HCT116 (cell line): ENCODE results near the gene CHRDL1. TPM values are rescaled to one million over a fixed set of nuclear protein-coding genes. Genes with fewer than 3 reads are reported as not detected.

Experiments used
- ATAC-seq: fragments of 200-7000 bp; cut with Tn5 transposase; 2 replicates; pipeline ENCODE4 v1.9.1; 2020; ENCODE audit warnings: mild to moderate bottlenecking, moderate library complexity
- BruUV-seq: library from RNA; stranded (reverse); fragments of 400-500 nt; replicated peaks from 2 replicates; lab custom pipeline; 2021; lab: Mats Ljungman, UMichigan
- CTCF ChIA-PET: fragments of 300-600 bp; sonication (Branson Sonifier 250); formaldehyde crosslinking; loops from one replicate; lab custom pipeline; 2021; ENCODE audit warnings: antibody characterized with exemption; lab: Charles Lee
- POLR2A ChIA-PET: fragments of 300-600, 350-600 bp; sonication (Branson Sonifier 250); formaldehyde crosslinking; loops from one replicate; lab custom pipeline; 2021; ENCODE audit warnings: antibody characterized with exemption; lab: Charles Lee
- RAD21 ChIA-PET, 2 experiments: fragments of 300-600 bp; sonication (Branson Sonifier 250); formaldehyde crosslinking; loops; one replicate each; lab custom pipeline; 2023; ENCODE audit warnings: low total read pairs in 2 of 2; ENCODE audit not compliant: uncharacterized antibody in 2 of 2, unreplicated experiment in 2 of 2, low non-redundant PET in 1 of 2; lab: Charles Lee
- DNase-seq: peaks from one replicate; pipeline ENCODE4 v3.0.0-alpha.2; 2010; ENCODE audit warnings: low read depth, low spot score
- H2AFZ ChIP-seq: fragments of 200-600 bp; shearing (Covaris generic), sonication (generic); 2 replicates; pipeline ENCODE4 v1.6.1; 2017; ENCODE audit warnings: low read depth, mixed run types, mixed read lengths, antibody characterized with exemption, low read length; ENCODE audit not compliant: poor library complexity, severe bottlenecking
- H3K27ac ChIP-seq: 2 replicates; pipeline ENCODE4 v1.5.1; 2012; ENCODE audit warnings: low read depth, low read length
- H3K27me3 ChIP-seq: fragments of 200-600 bp; sonication (generic); 2 replicates; pipeline ENCODE4 v1.6.1; 2016; ENCODE audit warnings: mixed run types, low read length, mixed read lengths; ENCODE audit not compliant: insufficient read depth
- H3K36me3 ChIP-seq, 2 experiments: fragments of 200-500 bp in 1 of 2; fragments of 200-600 bp in 1 of 2; sonication (Bioruptor generic) in 1 of 2; sonication (generic) in 1 of 2; 2 replicates each; pipeline versions ENCODE4 v1.5.1 to v1.6.1; 2014 to 2016; ENCODE audit warnings: low read length in 2 of 2, inconsistent platforms in 1 of 2, mixed read lengths in 1 of 2, mixed run types in 1 of 2; ENCODE audit not compliant: insufficient read depth in 2 of 2, control insufficient read depth in 1 of 2
- H3K4me1 ChIP-seq, 2 experiments: fragments of 200-600 bp in 1 of 2; sonication (generic) in 1 of 2; 2 replicates each; pipeline versions ENCODE4 v1.5.1 to v1.6.1; 2012 to 2017; ENCODE audit warnings: low read length in 2 of 2, inconsistent platforms in 1 of 2, mild to moderate bottlenecking in 1 of 2, mixed read lengths in 1 of 2, mixed run types in 1 of 2, moderate library complexity in 1 of 2; ENCODE audit not compliant: insufficient read depth in 2 of 2, control insufficient read depth in 1 of 2
- H3K4me2 ChIP-seq: fragments of 200-600 bp; sonication (generic); 2 replicates; pipeline ENCODE4 v1.6.1; 2017; ENCODE audit warnings: mixed run types, low read length, mixed read lengths
- H3K4me3 ChIP-seq, 2 experiments: fragments of 200-600 bp in 1 of 2; sonication (generic) in 1 of 2; replicated peaks in 1 of 2; 2 replicates each; pipeline ENCODE4 v1.5.1; 2011 to 2016; ENCODE audit warnings: low read length in 2 of 2, control low read depth in 1 of 2, low read depth in 1 of 2, mild to moderate bottlenecking in 1 of 2, mixed read lengths in 1 of 2, mixed run types in 1 of 2
- H3K79me2 ChIP-seq: fragments of 200-600 bp; sonication (generic); 2 replicates; pipeline ENCODE4 v1.6.1; 2017; ENCODE audit warnings: mild to moderate bottlenecking, mixed run types, low read length, moderate library complexity, mixed read lengths; ENCODE audit not compliant: insufficient read depth
- H3K9ac ChIP-seq: fragments of 200-600 bp; sonication (generic); 2 replicates; pipeline ENCODE4 v1.6.1; 2016; ENCODE audit warnings: low read length, mixed read lengths
- H3K9me2 ChIP-seq: fragments of 200-600 bp; sonication (generic), shearing (Covaris generic); 2 replicates; pipeline ENCODE4 v1.6.1; 2017; ENCODE audit warnings: mixed run types, mild to moderate bottlenecking, moderate library complexity; ENCODE audit not compliant: insufficient read depth
- H3K9me3 ChIP-seq, 2 experiments: fragments of 200-500 bp in 1 of 2; fragments of 200-600 bp in 1 of 2; sonication (Bioruptor generic) in 1 of 2; sonication (generic) in 1 of 2; 2 replicates each; pipeline ENCODE4 v1.6.1; 2014 to 2017; ENCODE audit warnings: low read length in 2 of 2, mixed read lengths in 2 of 2, inconsistent platforms in 1 of 2, low read depth in 1 of 2, mild to moderate bottlenecking in 1 of 2, mixed run types in 1 of 2, moderate library complexity in 1 of 2; ENCODE audit not compliant: control insufficient read depth in 1 of 2, insufficient read depth in 1 of 2
- H4K20me1 ChIP-seq: fragments of 200-600 bp; sonication (generic), shearing (Covaris generic); 2 replicates; pipeline ENCODE4 v1.6.1; 2017; ENCODE audit warnings: mixed run types, mild to moderate bottlenecking, moderate library complexity; ENCODE audit not compliant: insufficient read depth
- CBX3 ChIP-seq: IDR thresholded peaks from 2 replicates; pipeline ENCODE4 v1.6.1; 2012; ENCODE audit warnings: low read depth
- CEBPB ChIP-seq: IDR thresholded peaks from 2 replicates; pipeline ENCODE4 v1.6.1; 2012; ENCODE audit warnings: low read depth
- EGR1 ChIP-seq: IDR thresholded peaks from 2 replicates; pipeline ENCODE4 v1.6.1; 2012; ENCODE audit warnings: low read depth
- ELF1 ChIP-seq: IDR thresholded peaks from 2 replicates; pipeline ENCODE4 v1.6.1; 2012; ENCODE audit warnings: low read depth, borderline replicate concordance
- EZH2 ChIP-seq: fragments of 200-600 bp; sonication (generic); IDR thresholded peaks from 2 replicates; pipeline ENCODE4 v1.6.1; 2017; ENCODE audit warnings: antibody characterized with exemption, mixed run types
- EZH2phosphoT487 ChIP-seq: fragments of 200-600 bp; IDR thresholded peaks from 2 replicates; pipeline ENCODE4 v1.6.1; 2018; ENCODE audit warnings: antibody characterized with exemption, borderline replicate concordance
- JUND ChIP-seq: IDR thresholded peaks from 2 replicates; pipeline ENCODE4 v1.6.1; 2012
- POLR2A ChIP-seq: IDR thresholded peaks from 2 replicates; pipeline ENCODE4 v1.7.0; 2011; ENCODE audit warnings: borderline replicate concordance; ENCODE audit not compliant: insufficient read depth, insufficient read length; ENCODE audit errors: extremely low read depth
- POLR2AphosphoS5 ChIP-seq: IDR thresholded peaks from 2 replicates; pipeline ENCODE4 v1.6.1; 2011; ENCODE audit warnings: mild to moderate bottlenecking, low read depth, low read length, moderate library complexity
- SIN3A ChIP-seq: IDR thresholded peaks from 2 replicates; pipeline ENCODE4 v1.6.1; 2012; ENCODE audit warnings: low read depth
- SP1 ChIP-seq: IDR thresholded peaks from 2 replicates; pipeline ENCODE4 v1.6.1; 2012; ENCODE audit warnings: low read depth
- SRF ChIP-seq: IDR thresholded peaks from 2 replicates; pipeline ENCODE4 v1.6.1; 2012; ENCODE audit warnings: low read depth
- TCF7L2 ChIP-seq: IDR thresholded peaks from 2 replicates; pipeline ENCODE4 v1.7.0; 2011; ENCODE audit warnings: borderline replicate concordance, inconsistent platforms; ENCODE audit not compliant: insufficient read depth, insufficient read length; ENCODE audit errors: extremely low read depth
- YY1 ChIP-seq: IDR thresholded peaks from 2 replicates; pipeline ENCODE4 v1.6.1; 2011; ENCODE audit warnings: low read length, low read depth, moderate library complexity, mild to moderate bottlenecking; ENCODE audit not compliant: insufficient replicate concordance; ENCODE audit errors: extremely low read depth
- ZNF274 ChIP-seq: fragments of 200-500 bp; sonication (Bioruptor generic); IDR thresholded peaks from 2 replicates; pipeline ENCODE4 v1.6.1; 2014; ENCODE audit warnings: mild to moderate bottlenecking, low read depth, low read length, inconsistent platforms
- intact Hi-C: fragments of 100-400 bp; cut with micrococcal nuclease; formaldehyde crosslinking; loops from 2 replicates; pipeline ENCODE4 v1.10.0; 2022
- total RNA-seq: library from RNA; stranded (reverse); gene quantifications from one replicate; pipeline ENCODE4 v1.2.1, GENCODE V29; 2021; ENCODE audit not compliant: unreplicated experiment
- TF ChIP-seq, protein P1 (sequence below): IDR thresholded peaks from 2 replicates; pipeline ENCODE4 v1.6.1; 2011; ENCODE audit warnings: mild to moderate bottlenecking, low read length, moderate library complexity; ENCODE audit not compliant: insufficient replicate concordance; ENCODE audit errors: extremely low read depth
- TF ChIP-seq, protein P2 (sequence below): IDR thresholded peaks from 2 replicates; pipeline ENCODE4 v1.6.1; 2012
- TF ChIP-seq, protein P3 (sequence below): IDR thresholded peaks from 2 replicates; pipeline ENCODE4 v1.6.1; 2012; ENCODE audit warnings: low read depth
- TF ChIP-seq, protein P4 (sequence below): IDR thresholded peaks from 2 replicates; pipeline ENCODE4 v1.6.1; 2012

Gene CHRDL1
- total RNA-seq, 1 experiment from 2014 or later, result 0.05 TPM

DNA sequence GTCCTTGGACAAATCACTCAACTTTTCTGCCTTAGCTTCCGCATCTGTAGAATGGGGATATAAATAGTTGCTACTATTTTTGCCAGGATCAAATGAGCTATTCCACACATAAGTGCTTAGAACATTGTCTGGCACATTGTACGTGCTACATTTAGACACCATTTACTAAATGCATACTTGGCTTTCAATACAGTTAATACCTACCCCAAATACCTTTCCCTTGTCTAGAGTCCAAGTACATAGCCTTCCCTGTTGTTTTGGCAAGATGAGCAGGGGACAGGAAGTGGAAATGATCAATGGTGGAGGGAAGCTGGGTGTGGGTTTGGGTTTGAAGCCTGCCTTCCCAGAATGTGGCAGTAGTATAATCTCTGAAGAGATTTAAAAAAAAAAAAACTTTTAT, 82.0 kb downstream of the CHRDL1 start:
- RAD21 ChIA-PET, result no interaction called here
- no peaks in the 10 kb centered on the region for H3K9me3 ChIP-seq
- CTCF ChIA-PET, result no interaction called here
- H2AFZ ChIP-seq, result no peak overlapping the region
- H3K4me1 ChIP-seq, result no peaks in the 10 kb centered on the region
- intact Hi-C loops, result no loop called here
- POLR2A ChIA-PET, result no interaction called here
- H3K4me2 ChIP-seq, result no peak overlapping the region
- no TSS peak for BruUV-seq
- no peak overlapping the region for H3K27ac ChIP-seq
- H3K4me3 ChIP-seq, result no peak overlapping the region
- ATAC-seq, result no peak
- H4K20me1 ChIP-seq, result no peaks in the 10 kb centered on the region
- H3K9ac ChIP-seq, result no peak overlapping the region
- TF ChIP-seq, protein P1, sequence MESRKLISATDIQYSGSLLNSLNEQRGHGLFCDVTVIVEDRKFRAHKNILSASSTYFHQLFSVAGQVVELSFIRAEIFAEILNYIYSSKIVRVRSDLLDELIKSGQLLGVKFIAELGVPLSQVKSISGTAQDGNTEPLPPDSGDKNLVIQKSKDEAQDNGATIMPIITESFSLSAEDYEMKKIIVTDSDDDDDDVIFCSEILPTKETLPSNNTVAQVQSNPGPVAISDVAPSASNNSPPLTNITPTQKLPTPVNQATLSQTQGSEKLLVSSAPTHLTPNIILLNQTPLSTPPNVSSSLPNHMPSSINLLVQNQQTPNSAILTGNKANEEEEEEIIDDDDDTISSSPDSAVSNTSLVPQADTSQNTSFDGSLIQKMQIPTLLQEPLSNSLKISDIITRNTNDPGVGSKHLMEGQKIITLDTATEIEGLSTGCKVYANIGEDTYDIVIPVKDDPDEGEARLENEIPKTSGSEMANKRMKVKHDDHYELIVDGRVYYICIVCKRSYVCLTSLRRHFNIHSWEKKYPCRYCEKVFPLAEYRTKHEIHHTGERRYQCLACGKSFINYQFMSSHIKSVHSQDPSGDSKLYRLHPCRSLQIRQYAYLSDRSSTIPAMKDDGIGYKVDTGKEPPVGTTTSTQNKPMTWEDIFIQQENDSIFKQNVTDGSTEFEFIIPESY, result no peak
- no peak for TF ChIP-seq ZNF274
- no peak for TF ChIP-seq ELF1
- TF ChIP-seq CBX3, result no peak
- no peak for TF ChIP-seq SIN3A
- TF ChIP-seq EZH2, result no peak
- TF ChIP-seq EZH2phosphoT487, result no peak
- no peak for TF ChIP-seq POLR2A
- TF ChIP-seq YY1, result no peak
- TF ChIP-seq TCF7L2, result no peak
- TF ChIP-seq JUND, result no peak
- TF ChIP-seq, protein P2, sequence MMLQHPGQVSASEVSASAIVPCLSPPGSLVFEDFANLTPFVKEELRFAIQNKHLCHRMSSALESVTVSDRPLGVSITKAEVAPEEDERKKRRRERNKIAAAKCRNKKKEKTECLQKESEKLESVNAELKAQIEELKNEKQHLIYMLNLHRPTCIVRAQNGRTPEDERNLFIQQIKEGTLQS, result no peak
- TF ChIP-seq CEBPB, result no peak
- TF ChIP-seq POLR2AphosphoS5, result no peak
- TF ChIP-seq EGR1, result no peak
- TF ChIP-seq, protein P3, sequence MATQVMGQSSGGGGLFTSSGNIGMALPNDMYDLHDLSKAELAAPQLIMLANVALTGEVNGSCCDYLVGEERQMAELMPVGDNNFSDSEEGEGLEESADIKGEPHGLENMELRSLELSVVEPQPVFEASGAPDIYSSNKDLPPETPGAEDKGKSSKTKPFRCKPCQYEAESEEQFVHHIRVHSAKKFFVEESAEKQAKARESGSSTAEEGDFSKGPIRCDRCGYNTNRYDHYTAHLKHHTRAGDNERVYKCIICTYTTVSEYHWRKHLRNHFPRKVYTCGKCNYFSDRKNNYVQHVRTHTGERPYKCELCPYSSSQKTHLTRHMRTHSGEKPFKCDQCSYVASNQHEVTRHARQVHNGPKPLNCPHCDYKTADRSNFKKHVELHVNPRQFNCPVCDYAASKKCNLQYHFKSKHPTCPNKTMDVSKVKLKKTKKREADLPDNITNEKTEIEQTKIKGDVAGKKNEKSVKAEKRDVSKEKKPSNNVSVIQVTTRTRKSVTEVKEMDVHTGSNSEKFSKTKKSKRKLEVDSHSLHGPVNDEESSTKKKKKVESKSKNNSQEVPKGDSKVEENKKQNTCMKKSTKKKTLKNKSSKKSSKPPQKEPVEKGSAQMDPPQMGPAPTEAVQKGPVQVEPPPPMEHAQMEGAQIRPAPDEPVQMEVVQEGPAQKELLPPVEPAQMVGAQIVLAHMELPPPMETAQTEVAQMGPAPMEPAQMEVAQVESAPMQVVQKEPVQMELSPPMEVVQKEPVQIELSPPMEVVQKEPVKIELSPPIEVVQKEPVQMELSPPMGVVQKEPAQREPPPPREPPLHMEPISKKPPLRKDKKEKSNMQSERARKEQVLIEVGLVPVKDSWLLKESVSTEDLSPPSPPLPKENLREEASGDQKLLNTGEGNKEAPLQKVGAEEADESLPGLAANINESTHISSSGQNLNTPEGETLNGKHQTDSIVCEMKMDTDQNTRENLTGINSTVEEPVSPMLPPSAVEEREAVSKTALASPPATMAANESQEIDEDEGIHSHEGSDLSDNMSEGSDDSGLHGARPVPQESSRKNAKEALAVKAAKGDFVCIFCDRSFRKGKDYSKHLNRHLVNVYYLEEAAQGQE, result no peak
- TF ChIP-seq SP1, result no peak
- TF ChIP-seq, protein P4, sequence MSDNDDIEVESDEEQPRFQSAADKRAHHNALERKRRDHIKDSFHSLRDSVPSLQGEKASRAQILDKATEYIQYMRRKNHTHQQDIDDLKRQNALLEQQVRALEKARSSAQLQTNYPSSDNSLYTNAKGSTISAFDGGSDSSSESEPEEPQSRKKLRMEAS, result no peak
- no peak for TF ChIP-seq SRF
- TF ChIP-seq, all 23 proteins: peak for 0
- no peak for DNase-seq
- Histone ChIP-seq H3K27me3 (no peaks in the 10 kb centered on the region; the same call in 1 of the 2 replicates), H3K36me3 (no peaks in the 10 kb centered on the region), H3K79me2 (no peaks in the 10 kb centered on the region), H3K9me2 (no peaks in the 10 kb centered on the region)
